Gastrocnemius medialis (tissue), 4 donors: ENCODE data around the gene POLH. TPM values are rescaled to one million over a fixed set of nuclear protein-coding genes. Genes with fewer than 3 reads are reported as not detected.
"Not testable (repeated sequence)": the region's sequence is repeated elsewhere in the genome, so short reads cannot be mapped to it uniquely, and the experiment has no call there.

Experiments used
- ATAC-seq, 2 donors: fragments of 150-250 bp; one replicate each; pipeline ENCODE4 v1.9.1; 2016
- DNase-seq, 2 donors: peaks; one replicate each; pipeline ENCODE4 v3.0.0-alpha.2; 2019
- H3K27ac ChIP-seq, 4 donors: fragments of 200-600 bp; sonication (generic); 1 replicate in 1 of 4; 2 replicates in 3 of 4; pipeline ENCODE4 v1.5.1; 2016 to 2018; ENCODE audit warnings: mild to moderate bottlenecking in 2 of 4, moderate library complexity in 1 of 4
- H3K27me3 ChIP-seq, 3 donors: fragments of 200-600 bp; sonication (generic) in 2 of 3; 1 replicate in 1 of 3; 2 replicates in 2 of 3; pipeline versions ENCODE4 v1.5.1 to v1.6.0; 2016 to 2019; ENCODE audit warnings: mild to moderate bottlenecking in 1 of 3, moderate library complexity in 1 of 3
- H3K36me3 ChIP-seq, 2 donors: fragments of 200-600 bp; sonication (generic) in 1 of 2; one replicate each; pipeline ENCODE4 v1.5.1; 2017 to 2018
- H3K4me1 ChIP-seq, 2 donors: fragments of 200-600 bp; sonication (generic) in 1 of 2; one replicate each; pipeline ENCODE4 v1.5.1; 2016 to 2017; ENCODE audit warnings: mild to moderate bottlenecking in 2 of 2
- H3K4me3 ChIP-seq, 4 donors: fragments of 200-600 bp; sonication (generic) in 3 of 4; 1 replicate in 1 of 4; 2 replicates in 3 of 4; pipeline ENCODE4 v1.5.1; 2016 to 2019; ENCODE audit warnings: mild to moderate bottlenecking in 2 of 4
- H3K9me3 ChIP-seq, 3 donors: fragments of 200-600 bp; sonication (generic) in 2 of 3; 1 replicate in 1 of 3; 2 replicates in 2 of 3; pipeline ENCODE4 v1.5.1; 2016 to 2019
- CTCF ChIP-seq, 5 experiments: fragments of 450-650 bp in 3 of 5; fragments of 200-600 bp in 2 of 5; sonication (generic) in 2 of 5; IDR thresholded peaks in 4 of 5; conservative IDR thresholded peaks in 1 of 5; 1 replicate in 4 of 5; 2 replicates in 1 of 5; pipeline ENCODE4 v1.5.1; 2016 to 2019; ENCODE audit warnings: antibody characterized with exemption in 5 of 5, mild to moderate bottlenecking in 3 of 5, moderate library complexity in 3 of 5
- POLR2A ChIP-seq, 2 donors: fragments of 450-650 bp; IDR thresholded peaks; one replicate each; pipeline ENCODE4 v1.6.1; 2017; ENCODE audit warnings: antibody characterized with exemption in 2 of 2, mild to moderate bottlenecking in 2 of 2, moderate library complexity in 2 of 2
- in situ Hi-C, 4 donors: fragments of 200-750 bp; cut with MboI; loops; one replicate each; pipeline versions ENCODE4 v1.15.0 to v1.8.0; 2017; ENCODE audit warnings: low sequenced_read_pairs in 4 of 4
- intact Hi-C: fragments of 100-400 bp; cut with DNase I; formaldehyde crosslinking; loops from one replicate; pipeline ENCODE4 v1.15.1; 2023; ENCODE audit warnings: low total_unique reads
- total RNA-seq, 4 donors: library from RNA; depleted of rRNA; stranded (reverse); fragments of >200 nt; gene quantifications; one replicate each; pipeline versions ENCODE4 v1.1.0 to v1.2.3, GENCODE V29; 2016

Gene POLH
- total RNA-seq, result 1 to 10 TPM; 3.8 to 6.9 (median 5.3) TPM

GRCh38 chr6:43575772-43576551 lies at the start of gene POLH, which contains the start of gene XPO5:
TSS of gene POLH (plus strand) at chr6:43576185. CDS start at chr6:43582320, 6,135 bp downstream.
TSS of gene XPO5 (minus strand) at chr6:43576038. CDS start at chr6:43575864, 174 bp downstream.
- in situ Hi-C loops, result no loop called here
- peak; percentile 90 to 92 for ATAC-seq
- peaks cover 26 to 37% of the 10 kb centered on the region in 2 donors for H3K4me1 ChIP-seq
- intact Hi-C loops, result loop anchor here (2.0 to 5.0 kb wide), 2 partner anchors 207 to 404 kb away; partner anchors contain the start of genes SRF and ZNF318
- H3K9me3 ChIP-seq, result no peaks in the 10 kb centered on the region
- no peaks in the 10 kb centered on the region for H3K27me3 ChIP-seq
- TF ChIP-seq POLR2A (IDR thresholded peaks at IDR 0.05) (peak; percentile 98), CTCF (IDR thresholded peaks at IDR 0.05 in 4 of 5, conservative IDR thresholded peaks at IDR 0.05 in 1 of 5) (no peak)
- peak; percentile 85 to 92 for DNase-seq
- H3K36me3 ChIP-seq, result peaks cover 0 to 25% of the 10 kb centered on the region in 2 donors
- H3K4me3 ChIP-seq, result peak within 1 kb of the TSS; percentile 77 to 94 (median 83)
- peak within 1 kb of the TSS; percentile 84 to 94 (median 89) for H3K27ac ChIP-seq

GRCh38 chr6:43532201-43532600 lies 43.8 kb upstream of the POLH start:
- in situ Hi-C loops (no loop called here), intact Hi-C loops (no loop called here)
- no peaks in the 10 kb centered on the region for H3K27me3 ChIP-seq
- no peaks in the 10 kb centered on the region for H3K9me3 ChIP-seq
- no peak overlapping the region for H3K4me3 ChIP-seq
- TF ChIP-seq CTCF (IDR thresholded peaks at IDR 0.05 in 4 of 5, conservative IDR thresholded peaks at IDR 0.05 in 1 of 5), result no peak
- no peak for TF ChIP-seq POLR2A (IDR thresholded peaks at IDR 0.05)
- no peak overlapping the region for H3K27ac ChIP-seq
- H3K36me3 ChIP-seq, result peaks cover 0 to 64% of the 10 kb centered on the region in 2 donors
- DNase-seq (no peak), ATAC-seq (no peak)
- no peaks in the 10 kb centered on the region for H3K4me1 ChIP-seq

- in situ Hi-C loops, H3K9me3 ChIP-seq, H3K4me3 ChIP-seq, H3K27me3 ChIP-seq, intact Hi-C loops, H3K4me1 ChIP-seq, ATAC-seq, H3K27ac ChIP-seq, DNase-seq: not testable (repeated sequence)
- peaks cover 0 to 62% of the 10 kb centered on the region in 2 donors for H3K36me3 ChIP-seq
Observed at GRCh38 chr6:43538986-43539385, 37.0 kb upstream of the POLH start.

- ATAC-seq, H3K27me3 ChIP-seq, intact Hi-C loops, H3K27ac ChIP-seq, H3K4me1 ChIP-seq, H3K9me3 ChIP-seq, DNase-seq, in situ Hi-C loops, H3K4me3 ChIP-seq: not testable (repeated sequence)
- H3K36me3 ChIP-seq, result peaks cover 0 to 64% of the 10 kb centered on the region in 2 donors
Observed at GRCh38 chr6:43539409-43539808, 36.6 kb upstream of the POLH start.

GRCh38 chr6:43540507-43540906 lies 35.5 kb upstream of the POLH start:
- H3K27me3 ChIP-seq, result no peaks in the 10 kb centered on the region
- TF ChIP-seq CTCF (IDR thresholded peaks at IDR 0.05 in 4 of 5, conservative IDR thresholded peaks at IDR 0.05 in 1 of 5) (no peak), POLR2A (IDR thresholded peaks at IDR 0.05) (no peak)
- intact Hi-C loops, result no loop called here
- H3K27ac ChIP-seq, result no peak overlapping the region
- H3K4me3 ChIP-seq, result no peak overlapping the region
- no peak for DNase-seq
- no peaks in the 10 kb centered on the region for H3K4me1 ChIP-seq
- no peak for ATAC-seq
- no peaks in the 10 kb centered on the region for H3K9me3 ChIP-seq
- peaks cover 0 to 75% of the 10 kb centered on the region in 2 donors for H3K36me3 ChIP-seq
- in situ Hi-C loops, result no loop called here
